Measurements from ENCODE around the gene PYGL.

The PYGL gene

GRCh38 chr14:50875359-50876070, 68.8 kb downstream of the PYGL start:
- peak; percentile 53 to 59 (median 55) for DNase-seq (ENCODE audit: low read depth in 2 of 3, low spot score in 1 of 3)

- DNase-seq (ENCODE audit: low read depth in 2 of 3, low spot score in 1 of 3) = no peak
Observed at GRCh38 chr14:50874757-50875156, 69.5 kb downstream of the PYGL start.

GRCh38 chr14:50871914-50872732, 72.2 kb downstream of the PYGL start, which contains the start of gene ABHD12B:
ABHD12B (plus strand) TSS chr14:50872053; CDS start chr14:50872175, 122 bp downstream.
- DNase-seq (ENCODE audit: low read depth in 2 of 3, low spot score in 1 of 3) = no peak

- no peak for DNase-seq (ENCODE audit: low read depth in 2 of 3, low spot score in 1 of 3)
Observed at GRCh38 chr14:50871228-50871627, 73.1 kb downstream of the PYGL start.

GRCh38 chr14:50865391-50866076, 78.7 kb downstream of the PYGL start:
- DNase-seq (ENCODE audit: low read depth in 2 of 3, low spot score in 1 of 3) = no peak

- no peak for DNase-seq (ENCODE audit: low read depth in 2 of 3, low spot score in 1 of 3)
Observed at GRCh38 chr14:50864946-50865345, 79.3 kb downstream of the PYGL start.

- DNase-seq (ENCODE audit: low read depth in 2 of 3, low spot score in 1 of 3) = no peak
Observed at GRCh38 chr14:50864237-50864636, 80.0 kb downstream of the PYGL start.

GRCh38 chr14:50862036-50862570, 82.2 kb downstream of the PYGL start:
- no peak for DNase-seq (ENCODE audit: low read depth in 2 of 3, low spot score in 1 of 3)

- DNase-seq (ENCODE audit: low read depth in 2 of 3, low spot score in 1 of 3) = peak; percentile 79 to 94 (median 79)
Observed at GRCh38 chr14:50860478-50861086, 83.7 kb downstream of the PYGL start.

GRCh38 chr14:50859296-50859624, 85.0 kb downstream of the PYGL start:
- no peak for DNase-seq (ENCODE audit: low read depth in 2 of 3, low spot score in 1 of 3)

- DNase-seq (ENCODE audit: low read depth in 2 of 3, low spot score in 1 of 3) = no peak
Observed at GRCh38 chr14:50856660-50857059, 87.6 kb downstream of the PYGL start.

GRCh38 chr14:50855558-50855957, 88.7 kb downstream of the PYGL start:
- no peak for DNase-seq (ENCODE audit: low read depth in 2 of 3, low spot score in 1 of 3)
